ENCODE measurements around the gene LRRTM3. TPM values are rescaled to one million over a fixed set of nuclear protein-coding genes. Genes with fewer than 3 reads are reported as not detected.

Gene LRRTM3
- polyA plus RNA-seq, 1 of the 3 experiments (the other 2 are of a cell fraction): not detected

DNA sequence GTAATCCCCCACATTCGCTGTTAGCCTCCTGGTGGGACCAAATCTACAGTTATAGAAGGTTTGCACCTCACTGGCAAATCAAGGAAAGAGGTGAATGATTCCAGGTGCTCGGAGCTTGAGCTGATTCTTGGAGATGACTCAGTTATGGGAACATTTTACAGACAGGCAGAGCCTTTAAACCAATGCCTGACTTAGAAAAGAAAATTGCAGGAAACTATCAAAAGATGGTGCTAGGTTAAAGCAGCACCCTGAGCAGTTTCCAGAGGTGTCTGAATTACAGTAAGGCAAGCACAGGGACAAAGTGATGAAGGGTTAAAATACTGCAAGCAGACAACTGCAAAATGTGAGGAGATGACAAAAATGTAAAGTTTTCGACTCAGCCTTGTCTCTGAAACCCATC, 2.9 kb downstream of the LRRTM3 start:
- H3K4me2 ChIP-seq: no peak overlapping the region

More for the DNA sequence above, 2.9 kb downstream of the LRRTM3 start:
- Histone ChIP-seq H3K9ac (no peak overlapping the region), H3F3A (replicated peaks; ENCODE audit: insufficient read depth) (no peaks in the 10 kb centered on the region), H3K27ac (ENCODE audit: low read depth in 2 of 2, low read length in 1 of 2) (no peak overlapping the region), H3K36me3 (replicated peaks in 1 of 2; ENCODE audit: control insufficient read depth in 1 of 2, insufficient read depth in 2 of 2, low read length in 1 of 2) (no peaks in the 10 kb centered on the region), H3K79me2 (ENCODE audit: insufficient read depth) (no peaks in the 10 kb centered on the region), H3K9me2 (no peaks in the 10 kb centered on the region), H3K9me3 (no peaks in the 10 kb centered on the region), H2AFZ (ENCODE audit: low read depth) (no peak overlapping the region), H3K4me3 (ENCODE audit: low read depth in 2 of 2, low read length in 1 of 2) (no peak overlapping the region), H3K4me1 (ENCODE audit: control insufficient read depth in 1 of 2, insufficient read depth in 2 of 2, low read depth in 1 of 2, low read length in 1 of 2) (peaks cover 0 to 8% of the 10 kb centered on the region in 2 experiments; a peak in 1 of 4 replicates), H3K27me3 (ENCODE audit: insufficient read depth) (peaks cover 31% of the 10 kb centered on the region), H4K20me1 (ENCODE audit: insufficient read depth) (no peaks in the 10 kb centered on the region)
- DNase-seq: no peak
- TF ChIP-seq, protein P1, sequence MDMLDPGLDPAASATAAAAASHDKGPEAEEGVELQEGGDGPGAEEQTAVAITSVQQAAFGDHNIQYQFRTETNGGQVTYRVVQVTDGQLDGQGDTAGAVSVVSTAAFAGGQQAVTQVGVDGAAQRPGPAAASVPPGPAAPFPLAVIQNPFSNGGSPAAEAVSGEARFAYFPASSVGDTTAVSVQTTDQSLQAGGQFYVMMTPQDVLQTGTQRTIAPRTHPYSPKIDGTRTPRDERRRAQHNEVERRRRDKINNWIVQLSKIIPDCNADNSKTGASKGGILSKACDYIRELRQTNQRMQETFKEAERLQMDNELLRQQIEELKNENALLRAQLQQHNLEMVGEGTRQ (IDR thresholded peaks at IDR 0.05; ENCODE audit: borderline replicate concordance, low read depth, low read length): no peak
- TF ChIP-seq SIN3A (IDR thresholded peaks at IDR 0.05; ENCODE audit: borderline replicate concordance, low read depth, low read length) (no peak), CHD2 (IDR thresholded peaks at IDR 0.05; ENCODE audit: low read length, partially characterized antibody) (no peak), GABPA (IDR thresholded peaks at IDR 0.05; ENCODE audit: low read depth) (no peak), RFX5 (IDR thresholded peaks at IDR 0.05; ENCODE audit: low read length) (no peak), FOXJ3 (CRISPR knock-in tag; IDR thresholded peaks at IDR 0.05) (no peak), JUND (IDR thresholded peaks at IDR 0.05) (no peak), POLR2AphosphoS5 (IDR thresholded peaks at IDR 0.05; ENCODE audit: low read depth, low read length) (no peak)
- TF ChIP-seq, protein P2, sequence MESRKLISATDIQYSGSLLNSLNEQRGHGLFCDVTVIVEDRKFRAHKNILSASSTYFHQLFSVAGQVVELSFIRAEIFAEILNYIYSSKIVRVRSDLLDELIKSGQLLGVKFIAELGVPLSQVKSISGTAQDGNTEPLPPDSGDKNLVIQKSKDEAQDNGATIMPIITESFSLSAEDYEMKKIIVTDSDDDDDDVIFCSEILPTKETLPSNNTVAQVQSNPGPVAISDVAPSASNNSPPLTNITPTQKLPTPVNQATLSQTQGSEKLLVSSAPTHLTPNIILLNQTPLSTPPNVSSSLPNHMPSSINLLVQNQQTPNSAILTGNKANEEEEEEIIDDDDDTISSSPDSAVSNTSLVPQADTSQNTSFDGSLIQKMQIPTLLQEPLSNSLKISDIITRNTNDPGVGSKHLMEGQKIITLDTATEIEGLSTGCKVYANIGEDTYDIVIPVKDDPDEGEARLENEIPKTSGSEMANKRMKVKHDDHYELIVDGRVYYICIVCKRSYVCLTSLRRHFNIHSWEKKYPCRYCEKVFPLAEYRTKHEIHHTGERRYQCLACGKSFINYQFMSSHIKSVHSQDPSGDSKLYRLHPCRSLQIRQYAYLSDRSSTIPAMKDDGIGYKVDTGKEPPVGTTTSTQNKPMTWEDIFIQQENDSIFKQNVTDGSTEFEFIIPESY (IDR thresholded peaks at IDR 0.05; ENCODE audit: borderline replicate concordance, low read depth): no peak
- TF ChIP-seq, protein P3, sequence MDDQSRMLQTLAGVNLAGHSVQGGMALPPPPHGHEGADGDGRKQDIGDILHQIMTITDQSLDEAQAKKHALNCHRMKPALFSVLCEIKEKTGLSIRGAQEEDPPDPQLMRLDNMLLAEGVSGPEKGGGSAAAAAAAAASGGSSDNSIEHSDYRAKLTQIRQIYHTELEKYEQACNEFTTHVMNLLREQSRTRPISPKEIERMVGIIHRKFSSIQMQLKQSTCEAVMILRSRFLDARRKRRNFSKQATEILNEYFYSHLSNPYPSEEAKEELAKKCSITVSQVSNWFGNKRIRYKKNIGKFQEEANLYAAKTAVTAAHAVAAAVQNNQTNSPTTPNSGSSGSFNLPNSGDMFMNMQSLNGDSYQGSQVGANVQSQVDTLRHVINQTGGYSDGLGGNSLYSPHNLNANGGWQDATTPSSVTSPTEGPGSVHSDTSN (IDR thresholded peaks at IDR 0.05): no peak
- TF ChIP-seq, protein P4, sequence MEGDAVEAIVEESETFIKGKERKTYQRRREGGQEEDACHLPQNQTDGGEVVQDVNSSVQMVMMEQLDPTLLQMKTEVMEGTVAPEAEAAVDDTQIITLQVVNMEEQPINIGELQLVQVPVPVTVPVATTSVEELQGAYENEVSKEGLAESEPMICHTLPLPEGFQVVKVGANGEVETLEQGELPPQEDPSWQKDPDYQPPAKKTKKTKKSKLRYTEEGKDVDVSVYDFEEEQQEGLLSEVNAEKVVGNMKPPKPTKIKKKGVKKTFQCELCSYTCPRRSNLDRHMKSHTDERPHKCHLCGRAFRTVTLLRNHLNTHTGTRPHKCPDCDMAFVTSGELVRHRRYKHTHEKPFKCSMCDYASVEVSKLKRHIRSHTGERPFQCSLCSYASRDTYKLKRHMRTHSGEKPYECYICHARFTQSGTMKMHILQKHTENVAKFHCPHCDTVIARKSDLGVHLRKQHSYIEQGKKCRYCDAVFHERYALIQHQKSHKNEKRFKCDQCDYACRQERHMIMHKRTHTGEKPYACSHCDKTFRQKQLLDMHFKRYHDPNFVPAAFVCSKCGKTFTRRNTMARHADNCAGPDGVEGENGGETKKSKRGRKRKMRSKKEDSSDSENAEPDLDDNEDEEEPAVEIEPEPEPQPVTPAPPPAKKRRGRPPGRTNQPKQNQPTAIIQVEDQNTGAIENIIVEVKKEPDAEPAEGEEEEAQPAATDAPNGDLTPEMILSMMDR (IDR thresholded peaks at IDR 0.05): no peak
- CTCF ChIA-PET: interaction anchor here (1.4 kb wide), 1 partner anchor 10 kb away, joined by 3 read pairs; no protein-coding TSS in a partner anchor
- POLR2A ChIA-PET: no interaction called here
- WGBS (ENCODE audit: low lambda C conversion rate): 5% methylated on average over 3 of the region's 3 CpGs
